ENCODE measurements around the gene LRP1. TPM values are rescaled to one million over a fixed set of nuclear protein-coding genes. Genes with fewer than 3 reads are reported as not detected.

The LRP1 gene
- total and polyA plus RNA-seq, 4 donors, result 36.8 to 992 (median 370) TPM

DNA sequence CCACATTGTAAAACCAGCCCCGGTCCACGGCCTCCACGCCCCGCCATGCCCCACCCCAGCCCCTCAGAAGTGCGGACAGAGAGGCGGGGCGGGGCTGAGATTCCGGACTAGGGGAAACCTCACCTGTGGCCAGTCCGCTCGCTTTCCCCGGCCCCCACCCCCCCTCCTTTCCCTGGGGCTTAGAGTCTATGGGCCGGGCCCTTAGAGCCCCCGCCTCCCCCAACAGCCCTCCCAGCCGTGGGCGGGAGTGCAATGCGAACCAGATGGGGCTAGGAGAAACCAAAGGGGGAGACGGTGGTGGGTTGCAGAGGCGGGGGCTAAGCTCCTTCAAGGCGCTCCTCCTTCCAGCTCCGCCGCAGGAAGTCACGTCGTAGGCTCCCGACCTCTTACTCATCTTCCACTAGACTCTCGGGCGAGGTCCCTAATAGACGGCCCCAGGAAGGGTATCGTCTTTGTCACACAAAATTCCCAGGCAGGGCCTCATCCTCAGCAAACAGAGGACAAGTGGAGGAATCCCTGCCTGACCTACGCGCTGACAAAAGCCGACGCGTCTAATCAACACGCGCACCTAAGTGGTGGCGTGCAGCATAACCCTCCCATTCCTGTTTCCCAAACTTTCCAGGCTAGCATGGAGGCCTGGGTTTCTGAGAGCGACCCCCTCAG lies 40.5 kb upstream of the LRP1 start:
- Histone ChIP-seq H3K4me1 (ENCODE audit: control insufficient read depth in 1 of 2, insufficient read depth in 2 of 2, low read length in 2 of 2) (peaks cover 0 to 6% of the 10 kb centered on the region in 2 donors), H3K4me3 (ENCODE audit: low read length in 2 of 2) (peak overlapping the region; percentile 37 to 75), H3K27me3 (ENCODE audit: control insufficient read depth in 1 of 2, insufficient read depth in 2 of 2, low read length in 1 of 2) (no peaks in the 10 kb centered on the region), H3K9me3 (ENCODE audit: control insufficient read depth, low read length) (no peaks in the 10 kb centered on the region), H3K27ac (ENCODE audit: low read depth in 1 of 2, low read length in 2 of 2) (peak overlapping the region; percentile 94), H3K36me3 (ENCODE audit: control insufficient read depth in 1 of 2, insufficient read depth in 2 of 2, low read length in 1 of 2) (no peaks in the 10 kb centered on the region)
- DNase-seq (peak; percentile 93 to 95), ATAC-seq (ENCODE audit: low FRiP score) (peak; percentile 82)
- intact Hi-C loops (cut with DNase I), result loop anchor here in 1 of 2 donors (5.0 kb wide), 1 partner anchor 401 kb away; the partner anchor contains the start of gene PTGES3
- 0% methylated on average over 32 to 37 of the region's 37 CpGs for WGBS, 2 donors

DNA sequence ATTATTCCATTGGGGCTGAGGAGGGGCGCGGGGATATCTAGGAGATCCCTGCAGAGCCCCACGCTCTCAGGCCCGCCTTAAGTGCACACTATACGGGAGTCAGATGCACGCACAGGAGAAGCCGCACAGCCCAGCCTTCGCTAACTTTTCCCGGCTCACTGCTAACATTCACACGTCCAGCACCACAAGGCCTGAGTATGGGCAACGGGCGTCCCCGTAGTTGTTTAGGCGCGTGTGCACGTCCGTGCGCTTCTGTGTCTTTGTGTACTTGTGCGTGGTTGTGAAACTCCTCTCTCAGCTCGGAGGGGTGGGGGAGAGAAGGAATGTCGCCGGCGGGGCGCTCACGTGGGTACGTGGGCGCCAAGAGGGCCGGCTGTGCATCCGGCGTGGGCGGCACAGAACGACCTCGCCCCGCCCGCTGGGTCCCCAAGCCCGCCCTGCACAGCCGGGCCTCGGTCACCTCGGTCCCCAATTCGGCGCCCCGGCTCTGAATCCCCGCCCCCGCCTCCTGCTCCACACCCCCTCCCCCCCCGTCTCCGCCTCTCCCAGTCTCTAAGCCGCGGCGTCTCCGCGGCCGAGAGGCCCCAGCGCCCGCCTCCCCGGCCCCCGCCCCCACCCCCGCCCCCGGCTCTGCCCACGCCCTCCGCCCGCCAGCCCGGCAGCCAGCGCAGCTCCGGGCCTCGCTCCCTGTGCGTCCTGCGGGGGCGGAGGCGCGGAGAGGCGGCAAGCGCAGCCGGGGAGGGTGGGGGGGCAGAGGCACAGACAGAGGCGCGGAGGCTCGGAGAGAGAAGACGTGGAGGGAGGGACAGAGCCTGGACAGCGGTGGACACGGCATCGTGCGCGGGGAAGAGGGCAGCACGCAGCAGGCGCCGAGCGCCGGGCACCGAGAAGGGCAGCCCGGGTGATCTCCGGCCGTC lies 39.7 kb upstream of the LRP1 start, which contains the start of gene NAB2:
NAB2 (plus strand) TSS at position 761 of the 917 bp plus-strand sequence. CDS start 158 bp downstream, outside the sequence.
- Histone ChIP-seq H3K4me1 (ENCODE audit: control insufficient read depth in 1 of 2, insufficient read depth in 2 of 2, low read length in 2 of 2) (peaks cover 0 to 6% of the 10 kb centered on the region in 2 donors), H3K4me3 (ENCODE audit: low read length in 2 of 2) (peak within 1 kb of the TSS; percentile 73 to 92), H3K36me3 (ENCODE audit: control insufficient read depth in 1 of 2, insufficient read depth in 2 of 2, low read length in 1 of 2) (no peaks in the 10 kb centered on the region), H3K27ac (ENCODE audit: low read depth in 1 of 2, low read length in 2 of 2) (peak within 1 kb of the TSS; percentile 94), H3K27me3 (ENCODE audit: control insufficient read depth in 1 of 2, insufficient read depth in 2 of 2, low read length in 1 of 2) (no peaks in the 10 kb centered on the region), H3K9me3 (ENCODE audit: control insufficient read depth, low read length) (no peaks in the 10 kb centered on the region)
- DNase-seq (peak; percentile 98), ATAC-seq (ENCODE audit: low FRiP score) (peak; percentile 87)
- 0 to 1% methylated on average over 59 to 91 of the region's 91 CpGs for WGBS, 2 donors
- intact Hi-C loops (cut with DNase I), result loop anchor here in 1 of 2 donors (1.0 to 5.0 kb wide), 2 partner anchors 23 to 401 kb away; partner anchors contain the start of genes PTGES3 and STAT6

DNA sequence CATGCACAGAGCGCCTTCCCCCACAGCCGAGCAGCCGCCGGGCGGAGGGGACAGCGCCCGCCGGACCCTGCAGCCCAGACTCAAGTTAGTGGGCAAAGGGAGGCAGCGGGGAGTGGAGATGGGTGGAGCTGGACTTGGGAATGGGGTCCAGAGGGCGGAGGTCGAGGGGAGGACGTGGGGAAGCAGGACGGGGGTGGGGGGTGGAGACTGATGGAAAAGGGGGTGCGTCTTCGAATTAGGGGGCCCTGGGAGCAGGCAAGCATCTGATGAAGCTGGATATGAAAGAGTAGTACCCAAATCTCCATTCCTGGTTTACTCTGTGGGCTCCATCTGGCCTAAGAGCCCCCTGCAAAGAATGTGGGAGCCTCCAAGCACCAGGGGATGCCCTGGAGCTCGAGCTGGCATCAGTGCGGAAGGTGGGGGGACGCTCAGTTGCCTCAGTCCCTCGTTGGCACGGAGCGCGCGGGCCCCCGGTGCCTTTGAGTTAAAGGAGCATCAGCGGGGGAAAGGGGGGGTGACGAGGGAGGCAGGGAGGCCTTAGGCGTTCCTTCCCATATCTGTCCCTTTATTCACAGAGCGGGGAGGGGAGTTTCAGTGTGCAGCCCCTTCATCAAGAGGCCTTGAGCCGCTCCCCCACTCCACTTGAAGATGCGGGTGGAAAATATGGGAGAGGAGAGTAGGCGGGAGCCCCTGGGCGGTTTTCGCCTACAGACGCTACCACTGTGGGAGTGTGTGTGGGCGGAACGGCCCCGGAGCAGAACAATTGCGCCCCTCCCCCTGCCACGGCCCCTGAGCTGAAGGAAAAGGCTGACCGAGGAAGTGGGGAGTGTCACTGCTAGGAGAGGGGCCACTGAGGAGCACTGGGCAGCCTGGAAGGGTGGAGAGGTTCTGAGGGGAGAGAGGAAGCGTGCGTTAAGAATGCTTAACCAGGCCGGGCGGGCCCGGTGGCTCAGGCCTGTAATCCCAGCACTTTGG lies 38.7 kb upstream of the LRP1 start:
- Histone ChIP-seq H3K9me3 (ENCODE audit: control insufficient read depth, low read length) (no peaks in the 10 kb centered on the region), H3K4me3 (ENCODE audit: low read length in 2 of 2) (peak overlapping the region; percentile 73 to 92), H3K36me3 (ENCODE audit: control insufficient read depth in 1 of 2, insufficient read depth in 2 of 2, low read length in 1 of 2) (no peaks in the 10 kb centered on the region), H3K27ac (ENCODE audit: low read depth in 1 of 2, low read length in 2 of 2) (peak overlapping the region; percentile 8 to 79), H3K4me1 (ENCODE audit: control insufficient read depth in 1 of 2, insufficient read depth in 2 of 2, low read length in 2 of 2) (peaks cover 0 to 6% of the 10 kb centered on the region in 2 donors), H3K27me3 (ENCODE audit: control insufficient read depth in 1 of 2, insufficient read depth in 2 of 2, low read length in 1 of 2) (no peaks in the 10 kb centered on the region)
- ATAC-seq (ENCODE audit: low FRiP score), result peak; percentile 24
- intact Hi-C loops (cut with DNase I), result loop anchor here (1.0 to 5.0 kb wide), 4 partner anchors 15 to 402 kb away; partner anchors contain the start of genes STAT6 (in 2 of the 2) and PTGES3 (in 1 of the 2)
- 0 to 1% methylated on average over 43 to 45 of the region's 45 CpGs for WGBS, 2 donors
- DNase-seq, result peak; percentile 91

DNA sequence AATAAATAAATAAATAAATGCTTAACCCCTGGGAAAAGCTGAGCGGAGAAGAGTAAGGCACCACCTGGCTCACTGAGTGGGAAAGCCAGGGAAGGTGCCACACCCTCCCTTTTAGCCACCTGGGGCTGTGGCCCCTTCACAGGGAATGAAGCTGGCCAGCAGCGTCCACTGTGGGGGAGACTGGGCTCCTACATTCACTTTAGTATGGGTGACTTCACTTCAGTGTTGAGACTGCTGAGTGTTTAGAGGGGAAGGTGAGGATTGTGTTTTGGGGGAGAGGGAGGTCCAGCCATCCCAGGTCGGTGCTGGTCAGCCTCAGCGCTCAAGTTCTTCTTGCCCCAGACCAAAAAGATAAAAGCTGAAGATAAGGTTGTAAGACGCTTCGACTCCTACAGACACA lies 37.8 kb upstream of the LRP1 start:
- ATAC-seq (ENCODE audit: low FRiP score) (no peak), DNase-seq (peak in 1 of 2 donors; percentile 57)
- Histone ChIP-seq H3K4me1 (ENCODE audit: control insufficient read depth in 1 of 2, insufficient read depth in 2 of 2, low read length in 2 of 2) (peaks cover 0 to 6% of the 10 kb centered on the region in 2 donors), H3K36me3 (ENCODE audit: control insufficient read depth in 1 of 2, insufficient read depth in 2 of 2, low read length in 1 of 2) (no peaks in the 10 kb centered on the region), H3K9me3 (ENCODE audit: control insufficient read depth, low read length) (no peaks in the 10 kb centered on the region), H3K27ac (ENCODE audit: low read depth in 1 of 2, low read length in 2 of 2) (peak overlapping the region in 1 of 2 donors; percentile 49), H3K4me3 (ENCODE audit: low read length in 2 of 2) (peak overlapping the region in 1 of 2 donors; percentile 92), H3K27me3 (ENCODE audit: control insufficient read depth in 1 of 2, insufficient read depth in 2 of 2, low read length in 1 of 2) (no peaks in the 10 kb centered on the region)
- 7 to 13% methylated on average over 6 of the region's 6 CpGs for WGBS, 2 donors
- intact Hi-C loops (cut with DNase I), result loop anchor here (2.0 kb wide), 2 partner anchors 16 to 20 kb away; partner anchors contain the start of gene STAT6 (in 1 of the 2)

DNA sequence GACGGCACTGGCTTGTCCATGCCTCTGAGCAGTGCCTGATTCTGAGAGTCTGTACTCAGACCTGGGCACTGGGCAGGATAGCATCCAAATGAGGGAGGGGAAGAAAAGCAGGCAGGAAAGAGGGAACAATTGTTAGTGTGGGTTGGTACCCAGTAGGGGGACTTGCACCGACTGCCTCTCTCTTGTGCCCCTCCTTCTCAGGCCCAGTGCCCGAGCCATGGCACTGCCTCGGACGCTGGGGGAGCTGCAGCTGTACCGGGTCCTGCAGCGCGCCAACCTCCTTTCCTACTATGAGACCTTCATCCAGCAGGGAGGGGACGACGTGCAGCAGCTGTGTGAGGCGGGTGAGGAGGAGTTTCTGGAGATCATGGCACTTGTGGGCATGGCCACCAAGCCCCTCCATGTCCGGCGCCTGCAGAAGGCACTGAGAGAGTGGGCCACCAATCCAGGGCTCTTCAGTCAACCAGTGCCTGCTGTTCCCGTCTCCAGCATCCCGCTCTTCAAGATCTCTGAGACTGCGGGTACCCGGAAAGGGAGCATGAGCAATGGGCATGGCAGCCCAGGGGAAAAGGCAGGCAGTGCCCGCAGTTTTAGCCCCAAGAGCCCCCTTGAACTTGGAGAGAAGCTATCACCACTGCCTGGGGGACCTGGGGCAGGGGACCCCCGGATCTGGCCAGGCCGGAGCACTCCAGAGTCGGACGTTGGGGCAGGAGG lies 37.2 kb upstream of the LRP1 start:
- no peak overlapping the region for H3K27ac ChIP-seq (ENCODE audit: low read depth in 1 of 2, low read length in 2 of 2)

DNA sequence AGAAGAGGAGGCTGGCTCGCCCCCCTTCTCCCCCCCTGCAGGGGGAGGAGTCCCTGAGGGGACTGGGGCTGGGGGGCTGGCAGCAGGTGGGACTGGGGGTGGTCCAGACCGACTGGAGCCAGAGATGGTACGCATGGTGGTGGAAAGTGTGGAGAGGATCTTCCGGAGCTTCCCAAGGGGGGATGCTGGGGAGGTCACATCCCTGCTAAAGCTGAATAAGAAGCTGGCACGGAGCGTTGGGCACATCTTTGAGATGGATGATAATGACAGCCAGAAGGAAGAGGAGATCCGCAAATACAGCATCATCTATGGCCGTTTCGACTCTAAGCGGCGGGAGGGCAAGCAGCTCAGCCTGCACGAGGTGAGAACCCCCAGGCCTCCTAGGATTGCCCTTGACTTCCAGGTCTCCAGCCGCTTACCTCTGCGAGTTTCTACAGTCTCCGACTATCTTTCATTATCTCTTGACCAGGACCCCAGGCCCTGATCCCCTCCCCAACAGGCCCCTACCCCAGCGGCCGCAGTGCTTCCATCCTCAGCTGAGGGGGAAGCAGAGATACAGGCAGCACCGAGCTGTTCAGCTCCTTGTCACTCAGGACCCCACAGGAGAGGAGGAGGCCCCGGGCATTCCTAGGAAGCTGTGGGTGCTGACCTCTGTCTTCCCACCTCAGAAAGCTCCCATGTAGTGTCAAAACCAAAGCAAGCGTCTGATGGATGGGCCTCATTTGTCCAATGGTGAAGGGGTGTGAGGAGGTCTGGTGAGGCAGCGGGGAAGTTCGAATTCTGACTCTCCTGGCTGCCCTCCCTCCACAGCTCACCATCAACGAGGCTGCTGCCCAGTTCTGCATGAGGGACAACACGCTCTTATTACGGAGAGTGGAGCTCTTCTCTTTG lies 36.4 kb upstream of the LRP1 start:
- 63 to 64% methylated on average over 24 to 25 of the region's 25 CpGs for WGBS, 2 donors
- intact Hi-C loops (cut with DNase I), result loop anchor here (2.0 kb wide), 2 partner anchors 17 to 19 kb away; partner anchors contain the start of gene STAT6 (in 1 of the 2)
- peak in 1 of 2 donors; percentile 70 for DNase-seq
- Histone ChIP-seq H3K27ac (ENCODE audit: low read depth in 1 of 2, low read length in 2 of 2) (no peak overlapping the region), H3K36me3 (ENCODE audit: control insufficient read depth in 1 of 2, insufficient read depth in 2 of 2, low read length in 1 of 2) (no peaks in the 10 kb centered on the region), H3K4me1 (ENCODE audit: control insufficient read depth in 1 of 2, insufficient read depth in 2 of 2, low read length in 2 of 2) (peaks cover 0 to 6% of the 10 kb centered on the region in 2 donors), H3K9me3 (ENCODE audit: control insufficient read depth, low read length) (no peaks in the 10 kb centered on the region), H3K4me3 (ENCODE audit: low read length in 2 of 2) (no peak overlapping the region), H3K27me3 (ENCODE audit: control insufficient read depth in 1 of 2, insufficient read depth in 2 of 2, low read length in 1 of 2) (no peaks in the 10 kb centered on the region)
- no peak for ATAC-seq (ENCODE audit: low FRiP score)

More for the DNA sequence above, 37.2 kb upstream of the LRP1 start:
- no peaks in the 10 kb centered on the region for H3K27me3 ChIP-seq (ENCODE audit: control insufficient read depth in 1 of 2, insufficient read depth in 2 of 2, low read length in 1 of 2)
- peak; percentile 74 to 83 for DNase-seq
- ATAC-seq (ENCODE audit: low FRiP score), result no peak
- intact Hi-C loops (cut with DNase I), result loop anchor here (2.0 kb wide), 2 partner anchors 16 to 20 kb away; partner anchors contain the start of gene STAT6 (in 1 of the 2)
- no peaks in the 10 kb centered on the region for H3K36me3 ChIP-seq (ENCODE audit: control insufficient read depth in 1 of 2, insufficient read depth in 2 of 2, low read length in 1 of 2)
- peaks cover 0 to 6% of the 10 kb centered on the region in 2 donors for H3K4me1 ChIP-seq (ENCODE audit: control insufficient read depth in 1 of 2, insufficient read depth in 2 of 2, low read length in 2 of 2)
- H3K9me3 ChIP-seq (ENCODE audit: control insufficient read depth, low read length), result no peaks in the 10 kb centered on the region
- 26% methylated on average over 22 of the region's 22 CpGs for WGBS, 2 donors
- H3K4me3 ChIP-seq (ENCODE audit: low read length in 2 of 2), result peak overlapping the region in 1 of 2 donors; percentile 92

DNA sequence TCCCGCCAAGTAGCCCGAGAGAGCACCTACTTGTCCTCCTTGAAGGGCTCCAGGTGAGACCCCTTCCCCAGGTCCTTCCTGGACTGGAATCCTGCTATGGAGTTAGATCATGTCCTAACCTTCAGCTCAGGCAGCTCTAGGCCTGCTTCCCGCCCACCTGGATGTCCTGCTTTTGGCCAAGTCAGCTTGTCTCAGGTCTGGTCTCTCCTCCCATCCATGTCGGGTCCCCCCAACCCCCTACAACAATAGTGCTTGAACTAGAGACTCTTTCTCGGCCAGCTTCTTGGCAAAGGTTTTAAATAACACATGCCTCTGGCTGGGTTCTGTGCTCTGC lies 35.8 kb upstream of the LRP1 start:
- H3K9me3 ChIP-seq (ENCODE audit: control insufficient read depth, low read length), result no peaks in the 10 kb centered on the region
- no peak overlapping the region for H3K27ac ChIP-seq (ENCODE audit: low read depth in 1 of 2, low read length in 2 of 2)
- intact Hi-C loops (cut with DNase I), result no loop called here
- H3K4me1 ChIP-seq (ENCODE audit: control insufficient read depth in 1 of 2, insufficient read depth in 2 of 2, low read length in 2 of 2), result peaks cover 0 to 6% of the 10 kb centered on the region in 2 donors
- H3K4me3 ChIP-seq (ENCODE audit: low read length in 2 of 2), result no peak overlapping the region
- no peaks in the 10 kb centered on the region for H3K27me3 ChIP-seq (ENCODE audit: control insufficient read depth in 1 of 2, insufficient read depth in 2 of 2, low read length in 1 of 2)
- ATAC-seq (ENCODE audit: low FRiP score), result no peak
- H3K36me3 ChIP-seq (ENCODE audit: control insufficient read depth in 1 of 2, insufficient read depth in 2 of 2, low read length in 1 of 2), result no peaks in the 10 kb centered on the region
- DNase-seq, result peak in 1 of 2 donors; percentile 32
- 35 to 51% methylated on average over 4 to 5 of the region's 5 CpGs for WGBS, 2 donors
